Fibroblast of lung (primary cell): ENCODE data around the gene MEP1A. TPM values are rescaled to one million over a fixed set of nuclear protein-coding genes. Genes with fewer than 3 reads are reported as not detected.

Experiments used
- DNase-seq, 2 donors: peaks; one replicate each; pipeline versions ENCODE4 v3.0.0 to v3.0.0-alpha.2; 2010; ENCODE audit warnings: low read depth in 2 of 2
- H2AFZ ChIP-seq: 2 replicates; pipeline ENCODE4 v1.5.1; 2012; ENCODE audit warnings: low read length, control low read depth, inconsistent platforms
- H3K27ac ChIP-seq: 2 replicates; pipeline ENCODE4 v1.5.1; 2011; ENCODE audit warnings: low read length, control low read depth; ENCODE audit not compliant: insufficient read depth
- H3K27me3 ChIP-seq: 2 replicates; pipeline ENCODE4 v1.5.1; 2011; ENCODE audit warnings: mild to moderate bottlenecking, low read length; ENCODE audit not compliant: control insufficient read depth, insufficient read depth
- H3K36me3 ChIP-seq: 2 replicates; pipeline ENCODE4 v1.5.1; 2011; ENCODE audit warnings: low read length; ENCODE audit not compliant: control insufficient read depth, insufficient read depth
- H3K4me1 ChIP-seq: 2 replicates; pipeline ENCODE4 v1.5.1; 2011; ENCODE audit warnings: low read length; ENCODE audit not compliant: control insufficient read depth, insufficient read depth; ENCODE audit errors: extremely low read depth
- H3K4me2 ChIP-seq: 2 replicates; pipeline ENCODE4 v1.5.1; 2011; ENCODE audit warnings: low read length, control low read depth; ENCODE audit not compliant: insufficient read depth; ENCODE audit errors: extremely low read depth
- H3K4me3 ChIP-seq, 4 experiments: fragments of 200-600 bp in 1 of 4; sonication (generic) in 1 of 4; replicated peaks in 1 of 4; 2 replicates each; pipeline ENCODE4 v1.5.1; 2011 to 2016; ENCODE audit warnings: low read length in 4 of 4, low read depth in 3 of 4, mild to moderate bottlenecking in 3 of 4, control low read depth in 2 of 4, inconsistent platforms in 1 of 4, mixed read lengths in 1 of 4; ENCODE audit not compliant: insufficient read depth in 1 of 4; ENCODE audit errors: control extremely low read depth in 1 of 4
- H3K79me2 ChIP-seq: 2 replicates; pipeline ENCODE4 v1.5.1; 2012; ENCODE audit warnings: mild to moderate bottlenecking, low read length, inconsistent platforms; ENCODE audit not compliant: control insufficient read depth, insufficient read depth
- H3K9ac ChIP-seq: 2 replicates; pipeline ENCODE4 v1.5.1; 2011; ENCODE audit warnings: mild to moderate bottlenecking, low read length, control low read depth; ENCODE audit not compliant: insufficient read depth
- H3K9me3 ChIP-seq: 2 replicates; pipeline ENCODE4 v1.5.1; 2012; ENCODE audit warnings: low read depth, low read length; ENCODE audit not compliant: control insufficient read depth, insufficient read depth
- H4K20me1 ChIP-seq: 2 replicates; pipeline ENCODE4 v1.5.1; 2011; ENCODE audit warnings: low read length; ENCODE audit not compliant: control insufficient read depth, insufficient read depth; ENCODE audit errors: extremely low read depth
- EZH2 ChIP-seq: IDR thresholded peaks from 2 replicates; pipeline ENCODE4 v1.5.1; 2012; ENCODE audit warnings: low read length, control low read depth, mild to moderate bottlenecking; ENCODE audit errors: missing control alignments
- polyA plus RNA-seq, 2 donors: library from polyadenylated mRNA; depleted of rRNA in 1 of 2; stranded (reverse) in 1 of 2; unstranded in 1 of 2; fragments of >200 nt; gene quantifications; 2 replicates each; pipeline ENCODE4 v1.2.1, GENCODE V29; 2011 to 2012; ENCODE audit warnings: missing spikeins in 1 of 2
- total RNA-seq: library from RNA; depleted of rRNA; stranded (reverse); fragments of >200 nt; gene quantifications from 2 replicates; pipeline ENCODE4 v1.2.1, GENCODE V29; 2014
- TF ChIP-seq, protein P1 (sequence below), 2 donors: IDR thresholded peaks in 1 of 2; conservative IDR thresholded peaks in 1 of 2; 1 replicate in 1 of 2; 2 replicates in 1 of 2; pipeline ENCODE4 v1.5.1; 2011 to 2012; ENCODE audit warnings: low read length in 2 of 2, control low read depth in 1 of 2, inconsistent platforms in 1 of 2, low read depth in 1 of 2, mild to moderate bottlenecking in 1 of 2

Gene MEP1A
- total and polyA plus RNA-seq, 2 donors (not counting 1 experiment from before 2014, with no cell fraction given), result not detected

DNA sequence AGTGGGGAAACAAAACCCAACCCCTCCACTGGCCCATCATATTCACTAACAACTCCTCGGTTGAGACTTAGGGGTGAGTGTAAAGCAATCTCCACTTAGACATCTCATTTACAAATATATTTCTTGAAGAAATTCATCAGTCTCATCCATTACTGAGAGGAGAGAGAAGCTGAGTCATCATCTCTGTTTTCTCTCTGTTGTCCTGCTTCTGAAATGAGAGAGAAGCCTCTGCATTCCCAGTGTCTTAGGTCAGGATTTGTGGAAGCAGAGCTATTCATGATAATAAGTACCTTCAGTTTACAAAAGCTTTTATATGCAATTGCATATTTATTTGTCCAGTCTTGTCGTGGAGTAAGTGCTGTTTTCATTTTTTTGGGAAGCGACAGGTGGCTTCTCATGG lies 879 bp downstream of the MEP1A start:
- H3K9me3 ChIP-seq, result no peaks in the 10 kb centered on the region
- no peaks in the 10 kb centered on the region for H4K20me1 ChIP-seq
- no peak overlapping the region for H3K27ac ChIP-seq
- H3K9ac ChIP-seq, result no peak overlapping the region
- no peak for TF ChIP-seq EZH2
- TF ChIP-seq, protein P1, sequence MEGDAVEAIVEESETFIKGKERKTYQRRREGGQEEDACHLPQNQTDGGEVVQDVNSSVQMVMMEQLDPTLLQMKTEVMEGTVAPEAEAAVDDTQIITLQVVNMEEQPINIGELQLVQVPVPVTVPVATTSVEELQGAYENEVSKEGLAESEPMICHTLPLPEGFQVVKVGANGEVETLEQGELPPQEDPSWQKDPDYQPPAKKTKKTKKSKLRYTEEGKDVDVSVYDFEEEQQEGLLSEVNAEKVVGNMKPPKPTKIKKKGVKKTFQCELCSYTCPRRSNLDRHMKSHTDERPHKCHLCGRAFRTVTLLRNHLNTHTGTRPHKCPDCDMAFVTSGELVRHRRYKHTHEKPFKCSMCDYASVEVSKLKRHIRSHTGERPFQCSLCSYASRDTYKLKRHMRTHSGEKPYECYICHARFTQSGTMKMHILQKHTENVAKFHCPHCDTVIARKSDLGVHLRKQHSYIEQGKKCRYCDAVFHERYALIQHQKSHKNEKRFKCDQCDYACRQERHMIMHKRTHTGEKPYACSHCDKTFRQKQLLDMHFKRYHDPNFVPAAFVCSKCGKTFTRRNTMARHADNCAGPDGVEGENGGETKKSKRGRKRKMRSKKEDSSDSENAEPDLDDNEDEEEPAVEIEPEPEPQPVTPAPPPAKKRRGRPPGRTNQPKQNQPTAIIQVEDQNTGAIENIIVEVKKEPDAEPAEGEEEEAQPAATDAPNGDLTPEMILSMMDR (conservative IDR thresholded peaks at IDR 0.05 in 1 of 2, IDR thresholded peaks at IDR 0.05 in 1 of 2; ENCODE audit: low read depth in 1 of 2, low read length in 2 of 2), result no peak
- H3K36me3 ChIP-seq, result no peaks in the 10 kb centered on the region
- H3K4me3 ChIP-seq, result no peak overlapping the region
- no peaks in the 10 kb centered on the region for H3K27me3 ChIP-seq
- no peak overlapping the region for H3K4me2 ChIP-seq
- no peak overlapping the region for H2AFZ ChIP-seq
- H3K79me2 ChIP-seq, result no peaks in the 10 kb centered on the region
- no peaks in the 10 kb centered on the region for H3K4me1 ChIP-seq
- DNase-seq, result peak in 1 of 2 donors; percentile 10

DNA sequence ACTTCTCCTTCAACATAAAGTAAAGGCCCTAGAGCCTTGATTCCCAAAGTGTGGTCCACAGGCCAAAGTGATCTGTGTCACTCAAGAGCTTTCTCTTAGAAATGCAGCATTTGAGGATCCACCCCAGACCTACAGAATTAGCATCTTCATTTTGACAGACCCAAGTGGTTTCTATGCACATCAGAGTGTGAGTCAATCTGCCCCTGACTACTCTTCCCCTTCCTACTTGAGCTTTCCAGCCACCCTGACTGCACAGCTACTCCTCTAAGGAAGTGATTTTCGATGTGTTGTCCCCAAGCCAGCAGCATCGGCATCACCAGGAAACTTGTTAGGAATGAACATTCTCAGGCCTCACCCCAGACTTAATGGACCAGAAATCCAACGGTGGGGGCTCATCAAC lies 2.6 kb downstream of the MEP1A start:
- Histone ChIP-seq H2AFZ (no peak overlapping the region), H3K9ac (no peak overlapping the region), H4K20me1 (no peaks in the 10 kb centered on the region), H3K79me2 (no peaks in the 10 kb centered on the region), H3K4me2 (no peak overlapping the region), H3K27ac (no peak overlapping the region), H3K27me3 (no peaks in the 10 kb centered on the region), H3K4me3 (no peak overlapping the region), H3K4me1 (no peaks in the 10 kb centered on the region), H3K36me3 (no peaks in the 10 kb centered on the region), H3K9me3 (no peaks in the 10 kb centered on the region)
- TF ChIP-seq, protein P1 (conservative IDR thresholded peaks at IDR 0.05 in 1 of 2, IDR thresholded peaks at IDR 0.05 in 1 of 2; ENCODE audit: low read depth in 1 of 2, low read length in 2 of 2), result no peak
- TF ChIP-seq EZH2, result no peak
- DNase-seq, result no peak

DNA sequence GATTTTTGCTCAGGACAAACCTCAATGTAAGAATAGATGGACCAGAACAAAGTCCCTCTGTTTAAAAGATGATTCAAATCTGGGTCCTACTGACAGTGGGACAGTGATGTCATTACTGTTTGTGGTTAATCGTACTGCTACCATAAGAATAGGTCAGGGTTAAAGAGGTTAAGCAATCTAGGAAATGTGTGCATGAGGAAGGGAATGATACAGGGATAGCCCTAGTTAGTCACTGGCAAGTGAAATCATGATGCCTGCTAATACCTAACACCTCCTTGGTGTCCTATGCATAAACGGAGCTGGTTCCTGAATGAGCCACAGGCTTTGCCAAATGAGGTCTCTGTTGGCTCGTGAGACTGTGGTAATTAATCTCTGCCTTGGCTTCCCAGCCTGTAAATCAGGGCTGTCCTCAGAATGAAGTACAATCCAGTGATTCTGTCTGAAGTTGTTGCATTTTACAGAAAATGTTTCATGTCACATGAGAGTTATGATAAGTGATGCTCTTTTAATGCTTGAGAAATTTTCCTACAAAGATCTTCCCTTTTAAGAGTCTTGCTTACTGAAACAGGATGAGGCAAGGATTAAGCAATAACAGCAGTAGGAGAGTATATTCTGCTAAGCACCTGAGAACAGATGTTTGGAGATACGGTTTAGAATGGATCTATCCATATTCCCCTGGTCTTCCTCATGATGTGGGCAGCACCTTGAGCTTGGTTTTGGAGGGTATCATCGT lies 3.8 kb downstream of the MEP1A start:
- H3K9ac ChIP-seq, result no peak overlapping the region
- H3K4me2 ChIP-seq, result no peak overlapping the region
- no peaks in the 10 kb centered on the region for H3K27me3 ChIP-seq
- H3K27ac ChIP-seq, result no peak overlapping the region
- H3K4me3 ChIP-seq, result no peak overlapping the region
- no peaks in the 10 kb centered on the region for H4K20me1 ChIP-seq
- DNase-seq, result no peak
- H3K79me2 ChIP-seq, result no peaks in the 10 kb centered on the region
- no peaks in the 10 kb centered on the region for H3K9me3 ChIP-seq
- no peak overlapping the region for H2AFZ ChIP-seq
- TF ChIP-seq, protein P1 (conservative IDR thresholded peaks at IDR 0.05 in 1 of 2, IDR thresholded peaks at IDR 0.05 in 1 of 2; ENCODE audit: low read depth in 1 of 2, low read length in 2 of 2), result no peak
- TF ChIP-seq EZH2, result no peak
- no peaks in the 10 kb centered on the region for H3K36me3 ChIP-seq
- no peaks in the 10 kb centered on the region for H3K4me1 ChIP-seq
